Measurements from ENCODE around the gene CYP19A1. TPM values are rescaled to one million over a fixed set of nuclear protein-coding genes. Genes with fewer than 3 reads are reported as not detected.
A peak's percentile ranks its signal among the peaks of the same experiment; 100 is the strongest.

The CYP19A1 gene
- total and polyA plus RNA-seq, 9 of the 15 experiments (the other 6 are each of a cell fraction or from before 2014, with no cell fraction given): 0.16 to 0.63 (median 0.47) TPM; not detected in 3

DNA sequence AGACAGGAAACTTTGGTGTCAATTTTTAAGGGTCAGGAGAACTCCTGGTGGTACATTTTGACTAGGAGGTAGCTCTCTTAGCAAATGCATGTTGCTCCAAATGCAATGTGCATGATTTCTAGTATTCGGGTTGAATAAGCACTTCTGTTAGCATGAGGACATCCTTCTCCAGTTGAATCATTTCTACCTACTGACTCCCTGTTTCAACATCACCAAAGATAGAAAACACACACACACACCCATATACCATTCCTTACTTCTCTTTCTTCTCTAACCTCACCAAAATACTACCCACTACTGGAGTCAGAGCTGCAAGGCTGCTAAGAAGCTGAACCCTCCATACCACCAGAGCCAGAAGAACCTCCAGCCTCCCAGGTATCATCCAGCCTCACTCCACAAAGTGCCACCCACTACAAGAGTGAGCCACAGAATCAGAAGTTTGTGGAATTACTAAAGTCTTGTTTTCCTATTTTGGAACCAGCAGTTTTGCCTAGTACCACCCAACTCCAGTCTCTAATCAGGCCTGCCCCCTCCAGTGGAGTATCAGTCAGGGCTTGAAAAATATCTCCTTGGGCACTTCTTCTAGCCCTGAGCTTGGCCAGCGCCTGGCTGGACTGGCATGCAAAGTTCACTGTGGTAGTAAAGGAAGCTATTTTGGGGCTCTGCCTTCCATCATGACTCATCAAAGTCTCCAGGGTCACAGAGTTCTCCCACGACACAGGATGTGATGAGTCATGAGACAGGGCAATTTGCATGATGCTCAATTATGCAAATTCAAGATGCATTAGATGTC lies 110.3 kb downstream of the CYP19A1 start (continued):
- TF ChIP-seq ZNF175 (CRISPR knock-in tag; IDR thresholded peaks at IDR 0.05; ENCODE audit: low read depth) (peak; percentile 90), CBX3 (IDR thresholded peaks at IDR 0.05; ENCODE audit: borderline replicate concordance in 1 of 2, low read length in 2 of 2) (no peak), POLR2B (IDR thresholded peaks at IDR 0.05; ENCODE audit: low read depth, partially characterized antibody) (no peak), MEF2D (tag; conservative IDR thresholded peaks at IDR 0.05; ENCODE audit: low read depth) (peak; percentile 81), C11orf30 (IDR thresholded peaks at IDR 0.05; ENCODE audit: low read depth) (peak; percentile 99), RNF2 (IDR thresholded peaks at IDR 0.05) (no peak), MYBL2 (IDR thresholded peaks at IDR 0.05; ENCODE audit: low read depth) (no peak), MYBL2 (CRISPR knock-in tag; IDR thresholded peaks at IDR 0.05; ENCODE audit: borderline replicate concordance) (no peak), THRAP3 (IDR thresholded peaks at IDR 0.05; ENCODE audit: borderline replicate concordance) (no peak), RB1 (IDR thresholded peaks at IDR 0.05; ENCODE audit: low read depth) (no peak), PCBP1 (IDR thresholded peaks at IDR 0.05; ENCODE audit: low read depth, low read length, poor library complexity, severe bottlenecking) (no peak), NR2C2 (CRISPR knock-in tag; IDR thresholded peaks at IDR 0.05) (no peak), NR2C2 (tag; IDR thresholded peaks at IDR 0.05) (peak; percentile 81), NFIC (IDR thresholded peaks at IDR 0.05) (no peak; the same call in 1 of the 2 replicates), KDM1A (IDR thresholded peaks at IDR 0.05) (peak in 1 of 2 experiments; percentile 17; a peak in 1 of 4 replicates), ARHGAP35 (IDR thresholded peaks at IDR 0.05; ENCODE audit: partially characterized antibody) (no peak), CXXC5 (CRISPR knock-in tag; IDR thresholded peaks at IDR 0.05) (0 out of 2 replicates have a peak, but pooled peaks have one; percentile 34), ARID1B (IDR thresholded peaks at IDR 0.05) (peak; percentile 75), YY1 (IDR thresholded peaks at IDR 0.05; ENCODE audit: borderline replicate concordance in 1 of 3, control insufficient read depth in 1 of 3, extremely low read depth in 1 of 3, insufficient read depth in 3 of 3, insufficient read length in 1 of 3, insufficient replicate concordance in 2 of 3, low read depth in 1 of 3, low read length in 2 of 3) (peak in 2 of 3 experiments; percentile 21 to 58), SREBF1 (IDR thresholded peaks at IDR 0.05; ENCODE audit: borderline replicate concordance, low read depth, low read length) (no peak)
- TF ChIP-seq, protein P1, sequence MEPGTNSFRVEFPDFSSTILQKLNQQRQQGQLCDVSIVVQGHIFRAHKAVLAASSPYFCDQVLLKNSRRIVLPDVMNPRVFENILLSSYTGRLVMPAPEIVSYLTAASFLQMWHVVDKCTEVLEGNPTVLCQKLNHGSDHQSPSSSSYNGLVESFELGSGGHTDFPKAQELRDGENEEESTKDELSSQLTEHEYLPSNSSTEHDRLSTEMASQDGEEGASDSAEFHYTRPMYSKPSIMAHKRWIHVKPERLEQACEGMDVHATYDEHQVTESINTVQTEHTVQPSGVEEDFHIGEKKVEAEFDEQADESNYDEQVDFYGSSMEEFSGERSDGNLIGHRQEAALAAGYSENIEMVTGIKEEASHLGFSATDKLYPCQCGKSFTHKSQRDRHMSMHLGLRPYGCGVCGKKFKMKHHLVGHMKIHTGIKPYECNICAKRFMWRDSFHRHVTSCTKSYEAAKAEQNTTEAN (CRISPR knock-in tag; IDR thresholded peaks at IDR 0.05): no peak
- TF ChIP-seq, protein P2, sequence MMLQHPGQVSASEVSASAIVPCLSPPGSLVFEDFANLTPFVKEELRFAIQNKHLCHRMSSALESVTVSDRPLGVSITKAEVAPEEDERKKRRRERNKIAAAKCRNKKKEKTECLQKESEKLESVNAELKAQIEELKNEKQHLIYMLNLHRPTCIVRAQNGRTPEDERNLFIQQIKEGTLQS (IDR thresholded peaks at IDR 0.05): peak; percentile 99
- TF ChIP-seq, protein P2 (CRISPR knock-in tag; conservative IDR thresholded peaks at IDR 0.05): no peak
- TF ChIP-seq, protein P3, sequence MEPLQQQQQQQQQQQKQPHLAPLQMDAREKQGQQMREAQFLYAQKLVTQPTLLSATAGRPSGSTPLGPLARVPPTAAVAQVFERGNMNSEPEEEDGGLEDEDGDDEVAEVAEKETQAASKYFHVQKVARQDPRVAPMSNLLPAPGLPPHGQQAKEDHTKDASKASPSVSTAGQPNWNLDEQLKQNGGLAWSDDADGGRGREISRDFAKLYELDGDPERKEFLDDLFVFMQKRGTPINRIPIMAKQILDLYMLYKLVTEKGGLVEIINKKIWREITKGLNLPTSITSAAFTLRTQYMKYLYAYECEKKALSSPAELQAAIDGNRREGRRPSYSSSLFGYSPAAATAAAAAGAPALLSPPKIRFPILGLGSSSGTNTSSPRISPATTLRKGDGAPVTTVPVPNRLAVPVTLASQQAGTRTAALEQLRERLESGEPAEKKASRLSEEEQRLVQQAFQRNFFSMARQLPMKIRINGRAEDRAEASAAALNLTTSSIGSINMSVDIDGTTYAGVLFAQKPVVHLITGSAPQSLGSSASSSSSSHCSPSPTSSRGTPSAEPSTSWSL (CRISPR knock-in tag; IDR thresholded peaks at IDR 0.05; ENCODE audit: borderline replicate concordance): no peak

Data from K562 (cell line).